K562 (cell line): ENCODE measurements around the gene ECSIT. TPM values are rescaled to one million over a fixed set of nuclear protein-coding genes. Genes with fewer than 3 reads are reported as not detected.

Source experiments
- ADNP ChIP-seq: fragments of 200-800 bp; sonication (Bioruptor generic); IDR thresholded peaks from 2 replicates; pipeline ENCODE4 v1.6.1; 2016; ENCODE audit warnings: missing genetic modification characterization, missing compliant biosample characterization
- CXXC5 ChIP-seq: fragments of 250-450 bp; sonication (Bioruptor Pico); IDR thresholded peaks from 2 replicates; pipeline ENCODE4 v1.8.0; 2022; ENCODE audit warnings: inconsistent platforms, mild to moderate bottlenecking, moderate library complexity
- KAT2B ChIP-seq: IDR thresholded peaks from one replicate; pipeline ENCODE4 v1.6.1; 2012; ENCODE audit warnings: low read depth, mild to moderate bottlenecking, control low read depth, inconsistent platforms, low read length, moderate library complexity
- KLF16 ChIP-seq: IDR thresholded peaks from 2 replicates; pipeline ENCODE4 v1.6.1; 2016; ENCODE audit warnings: antibody characterized with exemption
- PHF21A ChIP-seq: fragments of 450-650 bp; IDR thresholded peaks from 2 replicates; pipeline ENCODE4 v1.6.1; 2017; ENCODE audit warnings: low read depth, borderline replicate concordance
- POLR2AphosphoS2 ChIP-seq: IDR thresholded peaks from 2 replicates; pipeline ENCODE4 v1.6.1; 2012; ENCODE audit warnings: low read length, improper control_type of control experiment
- SMC3 ChIP-seq: conservative IDR thresholded peaks from 2 replicates; pipeline ENCODE4 v1.6.1; 2011; ENCODE audit warnings: low read depth, low read length, improper control_type of control experiment; ENCODE audit not compliant: insufficient read depth
- TARDBP ChIP-seq: fragments of 450-650 bp; IDR thresholded peaks from 2 replicates; pipeline ENCODE4 v1.6.1; 2016
- TBL1XR1 ChIP-seq, 2 experiments: IDR thresholded peaks; 2 replicates each; pipeline ENCODE4 v1.6.1; 2012; ENCODE audit warnings: improper control_type of control experiment in 2 of 2, low read length in 2 of 2, mild to moderate bottlenecking in 1 of 2
- WHSC1 ChIP-seq: IDR thresholded peaks from one replicate; pipeline ENCODE4 v1.6.1; 2012; ENCODE audit warnings: low read length, control low read depth, inconsistent platforms
- ZNF561 ChIP-seq: fragments of 450-650 bp; formaldehyde crosslinking; conservative IDR thresholded peaks from 2 replicates; pipeline ENCODE4 v1.4.0; 2020; ENCODE audit warnings: mild to moderate bottlenecking, moderate library complexity
- polyA plus RNA-seq, 8 experiments: library from polyadenylated mRNA; depleted of rRNA in 4 of 8; stranded (reverse) in 5 of 8; unstranded in 3 of 8; fragments of >200 nt; fragmentation: Nextera tagmentation in 2 of 8; fragmentation: Illumina TruSeq in 1 of 8; extraction: Ambion mirVana in 2 of 8; extraction: Trizol in 1 of 8; gene quantifications; 2 replicates each; pipeline versions ENCODE4 v1.2.1 to v1.2.3, GENCODE V29; 2011 to 2014; ENCODE audit warnings: inconsistent platforms in 1 of 8, missing spikeins in 1 of 8
- total RNA-seq, 7 experiments: library from RNA; depleted of rRNA in 6 of 7; stranded (reverse); fragments of >200 nt in 6 of 7; fragmentation: Illumina TruSeq in 2 of 7; extraction: Trizol in 2 of 7; gene quantifications; 2 replicates each; pipeline versions ENCODE4 v1.2.1 to v1.2.3, GENCODE V29; 2011 to 2021; ENCODE audit warnings: low replicate concordance in 1 of 7
- TF ChIP-seq, protein P1 (sequence below): fragments of 450-650 bp; formaldehyde crosslinking; IDR thresholded peaks from 2 replicates; pipeline ENCODE4 v1.4.0; 2020; ENCODE audit warnings: mild to moderate bottlenecking, moderate library complexity
- TF ChIP-seq, protein P2 (sequence below): sonication (generic); formaldehyde crosslinking; IDR thresholded peaks from 2 replicates; pipeline ENCODE4 v1.8.1; 2023; ENCODE audit warnings: missing genetic modification reagents, mild to moderate bottlenecking, borderline replicate concordance
- TF ChIP-seq, protein P3 (sequence below): IDR thresholded peaks from 2 replicates; pipeline ENCODE4 v1.6.1; 2011; ENCODE audit not compliant: insufficient read length; ENCODE audit errors: extremely low read depth
- TF ChIP-seq, protein P4 (sequence below): sonication (generic); formaldehyde crosslinking; IDR thresholded peaks from 2 replicates; pipeline ENCODE4 v1.8.0; 2022; ENCODE audit warnings: mild to moderate bottlenecking, missing genetic modification reagents

The ECSIT gene
- total and polyA plus RNA-seq, 9 of the 15 experiments (the other 6 are each of a cell fraction or from before 2014, with no cell fraction given) = 1.1 to 82.5 (median 43.9) TPM

DNA sequence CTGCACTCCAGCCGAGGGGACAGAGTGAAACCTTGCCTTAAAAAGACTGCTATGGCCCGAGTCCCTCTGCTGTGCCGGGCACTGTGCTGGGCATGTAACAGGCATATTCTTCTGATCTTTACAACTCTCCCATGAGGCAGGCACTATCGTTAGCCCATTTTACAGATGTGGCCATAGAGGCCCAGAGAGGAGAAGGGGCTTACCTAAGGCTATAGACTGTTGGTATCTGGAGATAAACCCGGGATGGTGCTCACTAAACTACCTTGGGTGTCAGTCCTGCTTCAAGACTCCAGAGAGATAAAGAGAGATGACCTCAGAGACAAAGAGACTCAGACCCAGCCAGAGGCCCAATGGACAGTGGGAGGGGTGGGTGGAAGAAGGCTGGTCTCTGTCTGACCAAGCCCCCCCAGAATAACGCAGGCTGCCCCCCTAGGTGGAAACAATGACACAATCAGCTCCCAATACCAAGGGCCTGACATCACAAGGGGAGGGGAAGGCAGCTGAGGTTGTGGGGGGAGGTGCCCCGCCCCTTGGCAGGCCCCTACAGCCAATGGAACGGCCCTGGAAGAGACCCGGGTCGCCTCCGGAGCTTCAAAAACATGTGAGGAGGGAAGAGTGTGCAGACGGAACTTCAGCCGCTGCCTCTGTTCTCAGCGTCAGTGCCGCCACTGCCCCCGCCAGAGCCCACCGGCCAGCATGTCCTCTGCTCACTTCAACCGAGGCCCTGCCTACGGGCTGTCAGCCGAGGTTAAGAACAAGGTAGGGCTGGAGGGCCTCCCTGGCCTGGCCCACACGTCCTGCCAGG, 9.5 kb upstream of the ECSIT start, which contains the start of gene CNN1 (continued):
- TF ChIP-seq TARDBP (no peak), ZNF561 (CRISPR knock-in tag) (no peak), KAT2B (no peak), WHSC1 (no peak), CXXC5 (CRISPR knock-in tag) (no peak), TBL1XR1 (IDR thresholded peaks at IDR 0.05; ENCODE audit: low read length in 2 of 2) (no peak), ADNP (tag) (peak; percentile 98), POLR2AphosphoS2 (no peak), SMC3 (no peak), PHF21A (no peak), KLF16 (no peak)
- TF ChIP-seq, protein P1, sequence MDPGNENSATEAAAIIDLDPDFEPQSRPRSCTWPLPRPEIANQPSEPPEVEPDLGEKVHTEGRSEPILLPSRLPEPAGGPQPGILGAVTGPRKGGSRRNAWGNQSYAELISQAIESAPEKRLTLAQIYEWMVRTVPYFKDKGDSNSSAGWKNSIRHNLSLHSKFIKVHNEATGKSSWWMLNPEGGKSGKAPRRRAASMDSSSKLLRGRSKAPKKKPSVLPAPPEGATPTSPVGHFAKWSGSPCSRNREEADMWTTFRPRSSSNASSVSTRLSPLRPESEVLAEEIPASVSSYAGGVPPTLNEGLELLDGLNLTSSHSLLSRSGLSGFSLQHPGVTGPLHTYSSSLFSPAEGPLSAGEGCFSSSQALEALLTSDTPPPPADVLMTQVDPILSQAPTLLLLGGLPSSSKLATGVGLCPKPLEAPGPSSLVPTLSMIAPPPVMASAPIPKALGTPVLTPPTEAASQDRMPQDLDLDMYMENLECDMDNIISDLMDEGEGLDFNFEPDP (CRISPR knock-in tag) = no peak
- TF ChIP-seq, protein P2, sequence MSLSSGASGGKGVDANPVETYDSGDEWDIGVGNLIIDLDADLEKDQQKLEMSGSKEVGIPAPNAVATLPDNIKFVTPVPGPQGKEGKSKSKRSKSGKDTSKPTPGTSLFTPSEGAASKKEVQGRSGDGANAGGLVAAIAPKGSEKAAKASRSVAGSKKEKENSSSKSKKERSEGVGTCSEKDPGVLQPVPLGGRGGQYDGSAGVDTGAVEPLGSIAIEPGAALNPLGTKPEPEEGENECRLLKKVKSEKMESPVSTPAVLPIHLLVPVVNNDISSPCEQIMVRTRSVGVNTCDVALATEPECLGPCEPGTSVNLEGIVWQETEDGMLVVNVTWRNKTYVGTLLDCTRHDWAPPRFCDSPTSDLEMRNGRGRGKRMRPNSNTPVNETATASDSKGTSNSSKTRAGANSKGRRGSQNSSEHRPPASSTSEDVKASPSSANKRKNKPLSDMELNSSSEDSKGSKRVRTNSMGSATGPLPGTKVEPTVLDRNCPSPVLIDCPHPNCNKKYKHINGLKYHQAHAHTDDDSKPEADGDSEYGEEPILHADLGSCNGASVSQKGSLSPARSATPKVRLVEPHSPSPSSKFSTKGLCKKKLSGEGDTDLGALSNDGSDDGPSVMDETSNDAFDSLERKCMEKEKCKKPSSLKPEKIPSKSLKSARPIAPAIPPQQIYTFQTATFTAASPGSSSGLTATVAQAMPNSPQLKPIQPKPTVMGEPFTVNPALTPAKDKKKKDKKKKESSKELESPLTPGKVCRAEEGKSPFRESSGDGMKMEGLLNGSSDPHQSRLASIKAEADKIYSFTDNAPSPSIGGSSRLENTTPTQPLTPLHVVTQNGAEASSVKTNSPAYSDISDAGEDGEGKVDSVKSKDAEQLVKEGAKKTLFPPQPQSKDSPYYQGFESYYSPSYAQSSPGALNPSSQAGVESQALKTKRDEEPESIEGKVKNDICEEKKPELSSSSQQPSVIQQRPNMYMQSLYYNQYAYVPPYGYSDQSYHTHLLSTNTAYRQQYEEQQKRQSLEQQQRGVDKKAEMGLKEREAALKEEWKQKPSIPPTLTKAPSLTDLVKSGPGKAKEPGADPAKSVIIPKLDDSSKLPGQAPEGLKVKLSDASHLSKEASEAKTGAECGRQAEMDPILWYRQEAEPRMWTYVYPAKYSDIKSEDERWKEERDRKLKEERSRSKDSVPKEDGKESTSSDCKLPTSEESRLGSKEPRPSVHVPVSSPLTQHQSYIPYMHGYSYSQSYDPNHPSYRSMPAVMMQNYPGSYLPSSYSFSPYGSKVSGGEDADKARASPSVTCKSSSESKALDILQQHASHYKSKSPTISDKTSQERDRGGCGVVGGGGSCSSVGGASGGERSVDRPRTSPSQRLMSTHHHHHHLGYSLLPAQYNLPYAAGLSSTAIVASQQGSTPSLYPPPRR (CRISPR knock-in tag) = no peak
- TF ChIP-seq, protein P3, sequence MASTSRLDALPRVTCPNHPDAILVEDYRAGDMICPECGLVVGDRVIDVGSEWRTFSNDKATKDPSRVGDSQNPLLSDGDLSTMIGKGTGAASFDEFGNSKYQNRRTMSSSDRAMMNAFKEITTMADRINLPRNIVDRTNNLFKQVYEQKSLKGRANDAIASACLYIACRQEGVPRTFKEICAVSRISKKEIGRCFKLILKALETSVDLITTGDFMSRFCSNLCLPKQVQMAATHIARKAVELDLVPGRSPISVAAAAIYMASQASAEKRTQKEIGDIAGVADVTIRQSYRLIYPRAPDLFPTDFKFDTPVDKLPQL = no peak
- TF ChIP-seq, protein P4, sequence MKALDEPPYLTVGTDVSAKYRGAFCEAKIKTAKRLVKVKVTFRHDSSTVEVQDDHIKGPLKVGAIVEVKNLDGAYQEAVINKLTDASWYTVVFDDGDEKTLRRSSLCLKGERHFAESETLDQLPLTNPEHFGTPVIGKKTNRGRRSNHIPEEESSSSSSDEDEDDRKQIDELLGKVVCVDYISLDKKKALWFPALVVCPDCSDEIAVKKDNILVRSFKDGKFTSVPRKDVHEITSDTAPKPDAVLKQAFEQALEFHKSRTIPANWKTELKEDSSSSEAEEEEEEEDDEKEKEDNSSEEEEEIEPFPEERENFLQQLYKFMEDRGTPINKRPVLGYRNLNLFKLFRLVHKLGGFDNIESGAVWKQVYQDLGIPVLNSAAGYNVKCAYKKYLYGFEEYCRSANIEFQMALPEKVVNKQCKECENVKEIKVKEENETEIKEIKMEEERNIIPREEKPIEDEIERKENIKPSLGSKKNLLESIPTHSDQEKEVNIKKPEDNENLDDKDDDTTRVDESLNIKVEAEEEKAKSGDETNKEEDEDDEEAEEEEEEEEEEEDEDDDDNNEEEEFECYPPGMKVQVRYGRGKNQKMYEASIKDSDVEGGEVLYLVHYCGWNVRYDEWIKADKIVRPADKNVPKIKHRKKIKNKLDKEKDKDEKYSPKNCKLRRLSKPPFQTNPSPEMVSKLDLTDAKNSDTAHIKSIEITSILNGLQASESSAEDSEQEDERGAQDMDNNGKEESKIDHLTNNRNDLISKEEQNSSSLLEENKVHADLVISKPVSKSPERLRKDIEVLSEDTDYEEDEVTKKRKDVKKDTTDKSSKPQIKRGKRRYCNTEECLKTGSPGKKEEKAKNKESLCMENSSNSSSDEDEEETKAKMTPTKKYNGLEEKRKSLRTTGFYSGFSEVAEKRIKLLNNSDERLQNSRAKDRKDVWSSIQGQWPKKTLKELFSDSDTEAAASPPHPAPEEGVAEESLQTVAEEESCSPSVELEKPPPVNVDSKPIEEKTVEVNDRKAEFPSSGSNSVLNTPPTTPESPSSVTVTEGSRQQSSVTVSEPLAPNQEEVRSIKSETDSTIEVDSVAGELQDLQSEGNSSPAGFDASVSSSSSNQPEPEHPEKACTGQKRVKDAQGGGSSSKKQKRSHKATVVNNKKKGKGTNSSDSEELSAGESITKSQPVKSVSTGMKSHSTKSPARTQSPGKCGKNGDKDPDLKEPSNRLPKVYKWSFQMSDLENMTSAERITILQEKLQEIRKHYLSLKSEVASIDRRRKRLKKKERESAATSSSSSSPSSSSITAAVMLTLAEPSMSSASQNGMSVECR (CRISPR knock-in tag) = 0 out of 2 replicates have a peak, but pooled peaks have one; percentile 25
